ENCODE data around the gene FHOD3. TPM values are rescaled to one million over a fixed set of nuclear protein-coding genes. Genes with fewer than 3 reads are reported as not detected.

The FHOD3 gene
- total RNA-seq, result 14.0 to 16.3 TPM (median 14.6 TPM) in 3 replicates

DNA sequence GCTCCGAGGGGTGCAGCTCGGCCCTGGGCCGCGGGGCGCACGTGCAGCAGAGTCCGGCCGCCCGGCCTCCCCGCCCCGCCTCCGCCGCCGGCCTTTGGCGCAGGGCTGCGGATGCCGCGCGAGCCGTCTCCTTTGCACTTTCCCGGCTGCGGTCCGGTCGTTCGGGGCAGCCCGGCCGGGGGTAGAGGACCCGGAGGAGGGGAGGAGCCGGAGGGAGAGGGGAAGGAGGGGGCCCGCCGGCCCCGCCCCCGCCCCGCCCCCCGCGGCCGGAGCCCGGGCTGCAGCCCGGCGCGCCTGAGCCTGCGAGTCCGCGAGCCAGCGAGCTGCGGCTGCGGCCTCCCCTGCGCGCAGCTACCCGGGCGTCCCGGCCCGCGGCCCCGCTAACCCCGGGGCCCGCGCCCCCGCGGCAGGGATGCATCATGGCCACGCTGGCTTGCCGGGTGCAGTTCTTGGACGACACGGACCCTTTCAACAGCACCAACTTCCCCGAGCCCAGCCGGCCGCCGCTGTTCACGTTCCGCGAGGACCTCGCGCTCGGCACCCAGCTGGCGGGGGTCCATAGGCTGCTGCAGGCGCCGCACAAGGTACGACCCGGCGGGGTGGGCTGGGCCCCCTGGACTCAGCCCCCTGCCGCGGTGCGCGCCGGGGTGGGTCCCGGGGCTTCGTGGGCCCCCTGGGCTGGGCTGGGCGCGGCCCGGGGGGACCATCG is at the start of gene FHOD3:
Gene FHOD3, plus strand, starts transcription at position 297 of the 709 bp plus-strand sequence. Its CDS starts 123 bp downstream, at position 420.
- H3K36me3 Mint-ChIP-seq, result no peaks in the 10 kb centered on the region
- peaks cover 15% of the 10 kb centered on the region for H3K27me3 Mint-ChIP-seq (ENCODE audit: low read depth)
- TF ChIP-seq, protein P1, sequence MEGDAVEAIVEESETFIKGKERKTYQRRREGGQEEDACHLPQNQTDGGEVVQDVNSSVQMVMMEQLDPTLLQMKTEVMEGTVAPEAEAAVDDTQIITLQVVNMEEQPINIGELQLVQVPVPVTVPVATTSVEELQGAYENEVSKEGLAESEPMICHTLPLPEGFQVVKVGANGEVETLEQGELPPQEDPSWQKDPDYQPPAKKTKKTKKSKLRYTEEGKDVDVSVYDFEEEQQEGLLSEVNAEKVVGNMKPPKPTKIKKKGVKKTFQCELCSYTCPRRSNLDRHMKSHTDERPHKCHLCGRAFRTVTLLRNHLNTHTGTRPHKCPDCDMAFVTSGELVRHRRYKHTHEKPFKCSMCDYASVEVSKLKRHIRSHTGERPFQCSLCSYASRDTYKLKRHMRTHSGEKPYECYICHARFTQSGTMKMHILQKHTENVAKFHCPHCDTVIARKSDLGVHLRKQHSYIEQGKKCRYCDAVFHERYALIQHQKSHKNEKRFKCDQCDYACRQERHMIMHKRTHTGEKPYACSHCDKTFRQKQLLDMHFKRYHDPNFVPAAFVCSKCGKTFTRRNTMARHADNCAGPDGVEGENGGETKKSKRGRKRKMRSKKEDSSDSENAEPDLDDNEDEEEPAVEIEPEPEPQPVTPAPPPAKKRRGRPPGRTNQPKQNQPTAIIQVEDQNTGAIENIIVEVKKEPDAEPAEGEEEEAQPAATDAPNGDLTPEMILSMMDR (IDR thresholded peaks at IDR 0.05; ENCODE audit: unreplicated experiment), result no peak
- peak within 1 kb of the TSS; percentile 62 for H3K4me3 Mint-ChIP-seq
- H3K27ac Mint-ChIP-seq, result no peak within 1 kb of the TSS
- H3K9me3 Mint-ChIP-seq, result no peaks in the 10 kb centered on the region
- peak in 1 of 2 experiments; percentile 55 for DNase-seq (ENCODE audit: low spot score in 2 of 2, unreplicated experiment in 2 of 2)
- peaks cover 6% of the 10 kb centered on the region for H3K4me1 Mint-ChIP-seq

DNA sequence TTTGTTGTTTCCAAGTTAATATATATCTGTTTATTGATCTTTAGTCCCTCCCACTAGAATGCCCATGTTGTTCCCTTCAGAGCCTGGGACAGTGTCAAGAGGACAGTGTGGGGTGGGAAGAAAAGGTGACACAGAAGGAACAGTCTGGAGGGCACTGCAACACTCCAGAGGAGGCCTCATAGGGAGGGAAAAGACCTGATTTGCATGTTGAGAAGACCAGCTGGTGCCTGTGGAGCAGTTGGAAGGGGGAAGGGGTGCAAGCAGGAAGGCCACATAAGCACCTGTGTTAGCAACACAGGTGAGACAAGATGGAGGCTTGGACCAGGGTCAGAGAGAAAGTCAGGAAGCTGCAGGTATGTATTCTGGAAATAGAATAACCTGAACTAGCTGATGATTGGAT is 48.1 kb upstream of the FHOD3 start:
- TF ChIP-seq, protein P1 (IDR thresholded peaks at IDR 0.05; ENCODE audit: unreplicated experiment), result no peak
- H3K36me3 Mint-ChIP-seq, result peaks cover 12% of the 10 kb centered on the region
- H3K27me3 Mint-ChIP-seq (ENCODE audit: low read depth), result no peaks in the 10 kb centered on the region
- H3K27ac Mint-ChIP-seq, result no peak overlapping the region
- H3K4me3 Mint-ChIP-seq, result no peak overlapping the region
- H3K4me1 Mint-ChIP-seq, result no peaks in the 10 kb centered on the region
- no peak for DNase-seq (ENCODE audit: low spot score in 2 of 2, unreplicated experiment in 2 of 2)
- peaks cover 34% of the 10 kb centered on the region for H3K9me3 Mint-ChIP-seq

DNA sequence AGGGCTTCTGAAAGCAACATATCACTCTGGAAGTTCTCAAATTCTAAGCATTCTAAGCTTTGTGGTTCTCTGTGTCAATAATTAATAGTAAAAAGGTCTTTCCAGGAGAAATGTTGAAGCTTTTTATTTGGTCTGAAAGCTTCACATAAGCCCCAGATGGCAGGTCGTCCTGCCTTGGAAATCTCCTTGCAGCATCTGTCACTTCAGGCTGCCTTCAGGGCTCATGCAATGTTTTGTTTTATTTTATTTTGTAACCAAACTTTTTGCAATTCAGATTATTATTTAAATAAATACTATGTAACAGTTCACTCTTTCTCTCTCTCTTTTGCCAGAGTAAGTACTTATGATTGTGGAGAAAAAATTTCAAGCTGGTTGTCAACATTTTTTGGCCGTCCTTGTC is 46.7 kb upstream of the FHOD3 start:
- H3K27me3 Mint-ChIP-seq (ENCODE audit: low read depth), result no peaks in the 10 kb centered on the region

DNA sequence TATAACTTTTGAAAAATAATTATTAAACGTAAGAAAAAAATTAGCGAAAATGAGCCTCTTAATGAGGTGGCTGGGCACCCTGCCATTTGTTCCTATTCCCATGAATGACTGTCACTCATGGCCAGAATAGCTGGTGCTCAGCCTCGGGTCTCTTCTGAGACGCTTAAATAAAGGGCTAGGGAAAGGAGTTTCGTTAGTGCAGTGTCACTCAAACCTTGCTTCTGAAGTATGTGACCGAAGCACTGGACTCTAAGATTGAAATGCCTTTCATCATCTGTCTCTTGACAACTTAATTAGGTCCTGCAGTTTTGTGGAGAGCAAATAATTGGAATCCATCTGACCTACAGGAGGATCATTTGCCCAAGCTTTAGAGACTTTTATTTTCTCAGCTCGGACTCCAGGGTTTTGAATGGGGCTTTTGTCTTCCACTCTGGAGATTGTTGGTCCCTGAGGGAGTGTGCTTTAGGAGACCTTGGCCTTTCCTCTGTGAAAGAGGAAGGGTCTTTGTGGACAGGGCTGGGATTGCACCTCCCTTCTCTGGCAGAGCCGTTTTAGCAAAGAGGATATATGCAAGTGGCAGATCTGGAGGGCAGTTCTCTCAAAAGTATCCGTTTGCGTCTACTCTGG is 42.3 kb upstream of the FHOD3 start:
- H3K4me3 Mint-ChIP-seq, result no peak overlapping the region
- TF ChIP-seq, protein P1 (IDR thresholded peaks at IDR 0.05; ENCODE audit: unreplicated experiment), result no peak
- no peak overlapping the region for H3K27ac Mint-ChIP-seq
- DNase-seq (ENCODE audit: low spot score in 2 of 2, unreplicated experiment in 2 of 2), result no peak
- H3K27me3 Mint-ChIP-seq (ENCODE audit: low read depth), result no peaks in the 10 kb centered on the region
- no peaks in the 10 kb centered on the region for H3K9me3 Mint-ChIP-seq
- H3K4me1 Mint-ChIP-seq, result no peaks in the 10 kb centered on the region
- no peaks in the 10 kb centered on the region for H3K36me3 Mint-ChIP-seq

More for the DNA sequence above, 46.7 kb upstream of the FHOD3 start:
- Mint-ChIP-seq H3K27ac (no peak overlapping the region), H3K4me3 (no peak overlapping the region), H3K4me1 (no peaks in the 10 kb centered on the region), H3K9me3 (peaks cover 20% of the 10 kb centered on the region), H3K36me3 (peaks cover 7% of the 10 kb centered on the region)
- TF ChIP-seq, protein P1 (IDR thresholded peaks at IDR 0.05; ENCODE audit: unreplicated experiment), result no peak
- no peak for DNase-seq (ENCODE audit: low spot score in 2 of 2, unreplicated experiment in 2 of 2)

DNA sequence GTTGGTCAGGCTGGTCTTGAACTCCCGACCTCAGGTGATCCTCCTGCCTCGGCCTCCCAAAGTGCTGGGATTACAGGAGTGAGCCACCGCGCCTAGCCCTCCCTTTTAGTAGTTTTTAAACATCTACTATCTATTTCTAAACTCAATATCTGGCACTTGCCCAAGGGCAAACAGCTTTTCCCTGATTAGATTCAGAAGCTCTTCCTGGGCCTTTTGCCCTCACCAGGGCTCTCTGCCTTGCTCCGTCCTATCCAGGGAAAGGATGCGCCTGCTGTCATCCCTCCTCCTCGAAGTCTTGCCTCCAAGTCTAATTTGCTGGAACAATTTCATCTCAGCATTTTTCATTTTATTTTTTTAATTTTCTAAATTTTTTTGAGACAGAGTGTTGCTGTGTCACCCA is 41.4 kb upstream of the FHOD3 start:
- Mint-ChIP-seq H3K4me3 (no peak overlapping the region), H3K36me3 (no peaks in the 10 kb centered on the region), H3K27me3 (ENCODE audit: low read depth) (no peaks in the 10 kb centered on the region), H3K4me1 (no peaks in the 10 kb centered on the region), H3K9me3 (no peaks in the 10 kb centered on the region), H3K27ac (no peak overlapping the region)
- no peak for DNase-seq (ENCODE audit: low spot score in 2 of 2, unreplicated experiment in 2 of 2)
- TF ChIP-seq, protein P1 (IDR thresholded peaks at IDR 0.05; ENCODE audit: unreplicated experiment), result no peak
